Left lung (tissue), 10 donors: ENCODE data around the gene HOXB6. TPM values are rescaled to one million over a fixed set of nuclear protein-coding genes. Genes with fewer than 3 reads are reported as not detected.

Source experiments
- ATAC-seq: fragments of 200-7000 bp; cut with Tn5 transposase; one replicate; pipeline ENCODE4 v1.9.1; 2020; ENCODE audit warnings: moderate library complexity
- DNase-seq, 4 donors: peaks; one replicate each; pipeline ENCODE4 v3.0.0-alpha.2; 2013 to 2020
- H3K27ac ChIP-seq, 2 donors: fragments of 200-600 bp; sonication (generic) in 1 of 2; one replicate each; pipeline versions ENCODE4 v1.5.0 to v1.8.0; 2020 to 2021
- H3K27me3 ChIP-seq, 2 donors: fragments of 200-600 bp; sonication (generic) in 1 of 2; one replicate each; pipeline versions ENCODE4 v1.5.0 to v1.8.0; 2020 to 2021
- H3K36me3 ChIP-seq, 2 donors: fragments of 200-600 bp; sonication (generic) in 1 of 2; one replicate each; pipeline versions ENCODE4 v1.5.0 to v1.8.0; 2020 to 2021
- H3K4me1 ChIP-seq, 2 donors: fragments of 200-600 bp; one replicate each; pipeline ENCODE4 v1.8.0; 2021
- H3K4me3 ChIP-seq, 2 donors: fragments of 200-600 bp; sonication (generic) in 1 of 2; one replicate each; pipeline versions ENCODE4 v1.5.0 to v1.8.0; 2020 to 2021; ENCODE audit warnings: mild to moderate bottlenecking in 1 of 2
- H3K9me3 ChIP-seq, 2 donors: fragments of 200-600 bp; sonication (generic) in 1 of 2; one replicate each; pipeline versions ENCODE4 v1.5.0 to v1.8.0; 2020 to 2021
- intact Hi-C, 2 donors: fragments of 100-400 bp; cut with DNase I; formaldehyde crosslinking; loops; one replicate each; pipeline versions ENCODE4 v1.11.2 to v1.14.2; 2022
- polyA plus RNA-seq, 6 donors: library from polyadenylated mRNA; unstranded; fragments of 120-200 nt; gene quantifications; one replicate each; pipeline ENCODE4 v1.2.1, GENCODE V29; 2013; ENCODE audit not compliant: insufficient read length in 6 of 6
- total RNA-seq, 2 donors: library from RNA; stranded (reverse); fragmentation: NEBNext Ultra II Directional; extraction: Animal tissue kit (Norgen Biotek cat#: 25700); gene quantifications; one replicate each; pipeline ENCODE4 v1.2.1, GENCODE V29; 2021
- TF ChIP-seq, protein P1 (sequence below), 2 donors: fragments of 200-600 bp; sonication (generic) in 1 of 2; IDR thresholded peaks; one replicate each; pipeline versions ENCODE4 v1.5.0 to v1.8.0; 2021; ENCODE audit warnings: antibody characterized with exemption in 2 of 2
- donor health status: DM: no; HTN: yes; CAD: no.
- donor health status: DM: no; HTN: no; CAD: no.

HOXB6 gene
- total and polyA plus RNA-seq, 8 donors: 5.1 to 17.1 (median 12.1) TPM

DNA sequence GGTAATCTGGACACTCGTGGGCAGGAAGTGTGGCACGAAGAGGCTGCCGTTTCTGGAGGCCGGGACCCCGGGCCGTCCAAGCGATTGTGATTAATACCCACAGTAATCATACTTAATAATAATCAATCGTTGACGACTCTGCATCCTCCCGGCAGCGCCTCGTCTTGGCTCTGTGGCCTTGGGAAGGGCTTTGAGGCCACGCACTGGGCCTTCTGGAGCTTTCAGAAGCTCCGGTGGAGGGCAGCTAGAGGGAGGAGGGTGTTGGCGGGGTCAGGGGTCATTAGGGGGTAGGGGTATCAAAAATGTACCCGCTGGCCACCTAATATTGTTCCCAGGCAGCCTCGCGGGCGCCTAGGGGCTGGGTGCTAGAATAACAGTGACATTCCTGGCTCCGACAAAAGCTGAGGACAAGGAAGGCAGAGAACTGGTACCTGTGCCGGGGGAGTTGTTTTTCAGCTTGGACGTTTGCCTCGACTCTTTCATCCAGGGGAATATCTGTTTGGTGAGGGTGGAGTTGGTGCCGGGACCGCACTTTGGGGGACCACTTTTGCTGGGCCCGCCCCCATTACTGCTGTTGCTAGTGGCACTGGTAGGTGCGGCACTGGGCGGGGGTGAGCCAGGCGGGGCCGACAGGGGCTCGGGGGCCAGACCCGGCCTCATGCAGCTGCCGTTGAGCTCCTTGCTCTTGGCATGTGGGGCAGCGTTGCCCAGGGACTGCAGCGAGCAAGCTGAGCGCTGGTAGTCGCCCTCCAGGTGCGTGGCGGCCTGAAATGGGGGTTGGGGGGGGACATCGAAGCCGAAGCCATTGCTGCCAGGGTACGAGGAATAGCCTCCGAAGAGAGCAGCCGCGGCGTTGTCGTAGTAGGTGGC lies 53.0 kb downstream of the HOXB6 start:
- ATAC-seq (no peak), DNase-seq (peak in 2 of 4 donors; percentile 40 to 76)
- no peaks in the 10 kb centered on the region for H3K36me3 ChIP-seq
- H3K27ac ChIP-seq: peak overlapping the region; percentile 37 to 86
- H3K4me3 ChIP-seq: no peak overlapping the region
- peaks cover 31 to 100% of the 10 kb centered on the region in 2 donors for H3K27me3 ChIP-seq
- TF ChIP-seq, protein P1, sequence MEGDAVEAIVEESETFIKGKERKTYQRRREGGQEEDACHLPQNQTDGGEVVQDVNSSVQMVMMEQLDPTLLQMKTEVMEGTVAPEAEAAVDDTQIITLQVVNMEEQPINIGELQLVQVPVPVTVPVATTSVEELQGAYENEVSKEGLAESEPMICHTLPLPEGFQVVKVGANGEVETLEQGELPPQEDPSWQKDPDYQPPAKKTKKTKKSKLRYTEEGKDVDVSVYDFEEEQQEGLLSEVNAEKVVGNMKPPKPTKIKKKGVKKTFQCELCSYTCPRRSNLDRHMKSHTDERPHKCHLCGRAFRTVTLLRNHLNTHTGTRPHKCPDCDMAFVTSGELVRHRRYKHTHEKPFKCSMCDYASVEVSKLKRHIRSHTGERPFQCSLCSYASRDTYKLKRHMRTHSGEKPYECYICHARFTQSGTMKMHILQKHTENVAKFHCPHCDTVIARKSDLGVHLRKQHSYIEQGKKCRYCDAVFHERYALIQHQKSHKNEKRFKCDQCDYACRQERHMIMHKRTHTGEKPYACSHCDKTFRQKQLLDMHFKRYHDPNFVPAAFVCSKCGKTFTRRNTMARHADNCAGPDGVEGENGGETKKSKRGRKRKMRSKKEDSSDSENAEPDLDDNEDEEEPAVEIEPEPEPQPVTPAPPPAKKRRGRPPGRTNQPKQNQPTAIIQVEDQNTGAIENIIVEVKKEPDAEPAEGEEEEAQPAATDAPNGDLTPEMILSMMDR (IDR thresholded peaks at IDR 0.05): no peak
- no peaks in the 10 kb centered on the region for H3K9me3 ChIP-seq
- H3K4me1 ChIP-seq: no peaks in the 10 kb centered on the region
- intact Hi-C loops: no loop called here

- intact Hi-C loops: no loop called here
- H3K36me3 ChIP-seq: no peaks in the 10 kb centered on the region
- DNase-seq (peak in 2 of 4 donors; percentile 31 to 36), ATAC-seq (no peak)
- peaks cover 31 to 100% of the 10 kb centered on the region in 2 donors for H3K27me3 ChIP-seq
- no peaks in the 10 kb centered on the region for H3K4me1 ChIP-seq
- H3K4me3 ChIP-seq: no peak overlapping the region
- TF ChIP-seq, protein P1 (IDR thresholded peaks at IDR 0.05): no peak
- H3K27ac ChIP-seq: peak overlapping the region in 1 of 2 donors; percentile 86
- no peaks in the 10 kb centered on the region for H3K9me3 ChIP-seq
Measured at GRCh38 chr17:48551214-48551555, 53.6 kb downstream of the HOXB6 start.

DNA sequence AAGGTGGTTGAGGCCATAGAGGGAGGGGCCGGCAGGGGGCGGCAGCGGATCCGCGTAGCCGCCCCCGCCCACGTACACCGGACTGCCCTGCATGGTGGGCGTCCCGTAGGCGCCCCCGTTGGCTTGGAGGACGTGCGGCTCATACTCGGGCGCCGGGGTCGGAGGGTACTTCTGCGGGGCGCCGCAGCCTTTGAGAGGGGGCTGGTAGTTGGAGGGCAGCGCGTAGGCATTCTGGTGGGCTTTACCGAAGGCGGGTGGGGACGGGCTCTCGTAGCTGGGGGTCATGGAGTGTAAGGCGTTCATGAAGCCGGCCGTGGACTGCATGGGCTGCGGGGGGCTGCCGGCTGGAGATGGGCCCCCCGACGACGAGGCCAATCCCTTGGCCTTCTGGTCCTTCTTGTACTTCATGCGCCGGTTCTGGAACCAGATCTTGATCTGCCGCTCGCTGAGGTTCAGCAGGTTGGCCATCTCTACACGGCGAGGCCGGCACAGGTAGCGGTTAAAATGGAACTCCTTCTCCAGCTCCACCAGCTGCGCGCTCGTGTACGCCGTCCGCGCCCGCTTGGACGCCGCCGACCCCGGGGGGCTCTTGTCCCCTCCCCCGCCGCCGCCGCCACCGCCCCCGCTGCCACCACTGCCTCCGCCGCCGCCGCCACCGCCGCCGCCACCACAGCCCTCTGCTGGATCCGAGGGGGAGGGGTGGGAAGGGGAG lies 54.1 kb downstream of the HOXB6 start:
- intact Hi-C loops: no loop called here
- no peaks in the 10 kb centered on the region for H3K36me3 ChIP-seq
- H3K27me3 ChIP-seq: peaks cover 27 to 100% of the 10 kb centered on the region in 2 donors
- no peak for ATAC-seq
- DNase-seq: peak in 3 of 4 donors; percentile 28 to 72 (median 34)
- no peak overlapping the region for H3K4me3 ChIP-seq
- no peaks in the 10 kb centered on the region for H3K4me1 ChIP-seq
- TF ChIP-seq, protein P1 (IDR thresholded peaks at IDR 0.05): no peak
- no peaks in the 10 kb centered on the region for H3K9me3 ChIP-seq
- H3K27ac ChIP-seq: peak overlapping the region in 1 of 2 donors; percentile 86

GRCh38 chr17:48549914-48550501 lies 54.8 kb downstream of the HOXB6 start:
- TF ChIP-seq, protein P1 (IDR thresholded peaks at IDR 0.05): no peak
- Histone ChIP-seq H3K4me3 (no peak overlapping the region), H3K36me3 (no peaks in the 10 kb centered on the region), H3K27me3 (peaks cover 25 to 100% of the 10 kb centered on the region in 2 donors), H3K9me3 (no peaks in the 10 kb centered on the region), H3K27ac (peak overlapping the region in 1 of 2 donors; percentile 86), H3K4me1 (peaks cover 0 to 6% of the 10 kb centered on the region in 2 donors)
- intact Hi-C loops: no loop called here
- DNase-seq (peak in 1 of 4 donors; percentile 31), ATAC-seq (no peak)

DNA sequence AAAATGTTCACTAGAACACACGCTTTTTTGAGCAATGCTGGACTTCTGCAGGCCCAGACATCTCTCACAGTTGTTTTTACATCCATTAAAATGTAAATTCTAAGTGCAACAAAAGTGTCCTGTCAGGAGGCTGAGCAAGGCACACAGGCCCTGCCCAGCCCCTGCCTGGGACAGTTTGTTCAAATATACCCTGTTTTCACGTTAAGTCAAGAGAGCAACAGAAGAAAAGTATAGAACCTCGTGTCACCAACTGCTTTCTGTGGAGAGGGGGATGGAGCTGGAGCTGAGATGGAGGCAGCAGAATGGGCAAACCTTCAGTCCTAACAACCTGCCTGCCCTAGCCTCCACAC lies 55.5 kb downstream of the HOXB6 start:
- TF ChIP-seq, protein P1 (IDR thresholded peaks at IDR 0.05): no peak
- Histone ChIP-seq H3K27me3 (peaks cover 23 to 100% of the 10 kb centered on the region in 2 donors), H3K4me3 (no peak overlapping the region), H3K9me3 (no peaks in the 10 kb centered on the region), H3K4me1 (peaks cover 0 to 12% of the 10 kb centered on the region in 2 donors), H3K27ac (peak overlapping the region; percentile 2 to 86), H3K36me3 (no peaks in the 10 kb centered on the region)
- ATAC-seq (no peak), DNase-seq (peak in 1 of 4 donors; percentile 26)
- intact Hi-C loops: no loop called here
